Mammary epithelial cell (primary cell): Measurements from ENCODE around the gene THSD7A.

ENCODE experiments used
- EZH2 ChIP-seq: IDR thresholded peaks from 2 replicates; pipeline ENCODE4 v1.6.1; 2012; ENCODE audit warnings: low read length, inconsistent platforms, borderline replicate concordance
- TF ChIP-seq, protein P1 (sequence below), 2 donors: IDR thresholded peaks in 1 of 2; conservative IDR thresholded peaks in 1 of 2; 2 replicates each; pipeline ENCODE4 v1.5.1; 2011 to 2012; ENCODE audit warnings: inconsistent platforms in 2 of 2, low read length in 2 of 2, mild to moderate bottlenecking in 2 of 2, control low read depth in 1 of 2, low read depth in 1 of 2; ENCODE audit not compliant: insufficient read depth in 1 of 2; ENCODE audit errors: extremely low read depth in 1 of 2

DNA sequence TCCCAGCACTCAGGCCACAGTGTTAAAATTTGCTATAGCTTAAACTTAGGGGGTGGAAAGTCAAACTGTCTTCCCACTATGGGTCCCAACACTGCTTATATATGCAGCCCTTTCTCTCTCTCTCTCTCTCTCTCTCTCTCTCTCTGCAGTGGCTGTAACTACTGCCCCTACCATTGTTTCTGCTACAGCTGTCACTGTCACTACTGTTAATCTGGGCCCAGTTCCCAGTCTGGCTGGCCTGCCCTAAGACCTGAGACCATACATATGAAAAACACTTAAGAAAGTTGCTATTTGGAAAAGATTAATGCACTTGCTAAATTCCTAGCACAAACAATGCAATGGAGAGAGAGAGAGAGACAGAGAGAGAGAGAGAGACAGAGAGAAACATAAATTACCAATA, 78.6 kb downstream of the THSD7A start:
- TF ChIP-seq, protein P1, sequence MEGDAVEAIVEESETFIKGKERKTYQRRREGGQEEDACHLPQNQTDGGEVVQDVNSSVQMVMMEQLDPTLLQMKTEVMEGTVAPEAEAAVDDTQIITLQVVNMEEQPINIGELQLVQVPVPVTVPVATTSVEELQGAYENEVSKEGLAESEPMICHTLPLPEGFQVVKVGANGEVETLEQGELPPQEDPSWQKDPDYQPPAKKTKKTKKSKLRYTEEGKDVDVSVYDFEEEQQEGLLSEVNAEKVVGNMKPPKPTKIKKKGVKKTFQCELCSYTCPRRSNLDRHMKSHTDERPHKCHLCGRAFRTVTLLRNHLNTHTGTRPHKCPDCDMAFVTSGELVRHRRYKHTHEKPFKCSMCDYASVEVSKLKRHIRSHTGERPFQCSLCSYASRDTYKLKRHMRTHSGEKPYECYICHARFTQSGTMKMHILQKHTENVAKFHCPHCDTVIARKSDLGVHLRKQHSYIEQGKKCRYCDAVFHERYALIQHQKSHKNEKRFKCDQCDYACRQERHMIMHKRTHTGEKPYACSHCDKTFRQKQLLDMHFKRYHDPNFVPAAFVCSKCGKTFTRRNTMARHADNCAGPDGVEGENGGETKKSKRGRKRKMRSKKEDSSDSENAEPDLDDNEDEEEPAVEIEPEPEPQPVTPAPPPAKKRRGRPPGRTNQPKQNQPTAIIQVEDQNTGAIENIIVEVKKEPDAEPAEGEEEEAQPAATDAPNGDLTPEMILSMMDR (conservative IDR thresholded peaks at IDR 0.05 in 1 of 2, IDR thresholded peaks at IDR 0.05 in 1 of 2; ENCODE audit: extremely low read depth in 1 of 2, insufficient read depth in 1 of 2, low read depth in 1 of 2, low read length in 2 of 2) = no peak
- no peak for TF ChIP-seq EZH2
